Parathyroid adenoma (tissue), 2 donors: ENCODE measurements around the gene CDON.
"Not testable (repeated sequence)": the region's sequence is repeated elsewhere in the genome, so short reads cannot be mapped to it uniquely, and the experiment has no call there.

Experiments
- H2AFZ ChIP-seq: fragments of 300-600 bp; sonication (generic); one replicate; pipeline ENCODE4 v1.7.0; 2017; ENCODE audit warnings: antibody characterized with exemption, mild to moderate bottlenecking
- H3K27ac ChIP-seq: fragments of 300-600 bp; sonication (generic); one replicate; pipeline ENCODE4 v1.7.0; 2017
- H3K27me3 ChIP-seq: fragments of 300-600 bp; sonication (generic); one replicate; pipeline ENCODE4 v1.7.0; 2017; ENCODE audit warnings: low read length; ENCODE audit not compliant: control insufficient read depth, insufficient read depth
- H3K36me3 ChIP-seq: fragments of 300-600 bp; sonication (generic); one replicate; pipeline ENCODE4 v1.7.0; 2017; ENCODE audit warnings: low read length; ENCODE audit not compliant: control insufficient read depth, insufficient read depth
- H3K4me1 ChIP-seq: fragments of 300-600 bp; sonication (generic); one replicate; pipeline ENCODE4 v1.7.0; 2017; ENCODE audit warnings: control low read depth
- H3K4me2 ChIP-seq: fragments of 300-600 bp; sonication (generic); one replicate; pipeline ENCODE4 v1.7.0; 2017; ENCODE audit warnings: low read length
- H3K4me3 ChIP-seq: fragments of 300-600 bp; sonication (generic); one replicate; pipeline ENCODE4 v1.7.0; 2017; ENCODE audit warnings: low read depth, low read length
- H3K79me2 ChIP-seq: fragments of 300-600 bp; sonication (generic); one replicate; pipeline ENCODE4 v1.7.0; 2017; ENCODE audit warnings: control low read depth
- H3K9ac ChIP-seq: fragments of 300-600 bp; sonication (generic); one replicate; pipeline ENCODE4 v1.7.0; 2017; ENCODE audit warnings: mild to moderate bottlenecking
- H3K9me3 ChIP-seq: fragments of 300-600 bp; sonication (generic); one replicate; pipeline ENCODE4 v1.7.0; 2017; ENCODE audit warnings: low read length; ENCODE audit not compliant: control insufficient read depth
- TF ChIP-seq, protein P1 (sequence below): fragments of 300-600 bp; sonication (generic); IDR thresholded peaks from one replicate; pipeline ENCODE4 v1.7.0; 2017; ENCODE audit warnings: antibody characterized with exemption, mild to moderate bottlenecking
- donor health status: primary hyperparathyroidism.

The CDON gene

GRCh38 chr11:125990244-125990643 lies 72.4 kb downstream of the CDON start:
- H3K9me3 ChIP-seq = no peaks in the 10 kb centered on the region
- no peaks in the 10 kb centered on the region for H3K79me2 ChIP-seq
- no peak overlapping the region for H3K4me2 ChIP-seq
- H3K36me3 ChIP-seq = no peaks in the 10 kb centered on the region
- no peak overlapping the region for H3K27ac ChIP-seq
- H2AFZ ChIP-seq = no peak overlapping the region
- H3K4me3 ChIP-seq = no peak overlapping the region
- no peak overlapping the region for H3K9ac ChIP-seq
- TF ChIP-seq, protein P1, sequence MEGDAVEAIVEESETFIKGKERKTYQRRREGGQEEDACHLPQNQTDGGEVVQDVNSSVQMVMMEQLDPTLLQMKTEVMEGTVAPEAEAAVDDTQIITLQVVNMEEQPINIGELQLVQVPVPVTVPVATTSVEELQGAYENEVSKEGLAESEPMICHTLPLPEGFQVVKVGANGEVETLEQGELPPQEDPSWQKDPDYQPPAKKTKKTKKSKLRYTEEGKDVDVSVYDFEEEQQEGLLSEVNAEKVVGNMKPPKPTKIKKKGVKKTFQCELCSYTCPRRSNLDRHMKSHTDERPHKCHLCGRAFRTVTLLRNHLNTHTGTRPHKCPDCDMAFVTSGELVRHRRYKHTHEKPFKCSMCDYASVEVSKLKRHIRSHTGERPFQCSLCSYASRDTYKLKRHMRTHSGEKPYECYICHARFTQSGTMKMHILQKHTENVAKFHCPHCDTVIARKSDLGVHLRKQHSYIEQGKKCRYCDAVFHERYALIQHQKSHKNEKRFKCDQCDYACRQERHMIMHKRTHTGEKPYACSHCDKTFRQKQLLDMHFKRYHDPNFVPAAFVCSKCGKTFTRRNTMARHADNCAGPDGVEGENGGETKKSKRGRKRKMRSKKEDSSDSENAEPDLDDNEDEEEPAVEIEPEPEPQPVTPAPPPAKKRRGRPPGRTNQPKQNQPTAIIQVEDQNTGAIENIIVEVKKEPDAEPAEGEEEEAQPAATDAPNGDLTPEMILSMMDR = no peak
- H3K27me3 ChIP-seq = no peaks in the 10 kb centered on the region
- no peaks in the 10 kb centered on the region for H3K4me1 ChIP-seq

- Histone ChIP-seq H3K79me2 (no peaks in the 10 kb centered on the region), H3K9me3 (no peaks in the 10 kb centered on the region), H3K9ac (no peak overlapping the region), H2AFZ (no peak overlapping the region), H3K36me3 (no peaks in the 10 kb centered on the region), H3K27ac (no peak overlapping the region), H3K27me3 (no peaks in the 10 kb centered on the region), H3K4me1 (no peaks in the 10 kb centered on the region), H3K4me2 (no peak overlapping the region), H3K4me3 (no peak overlapping the region)
- TF ChIP-seq, protein P1 = no peak
These were observed 75.5 kb downstream of the CDON start for GRCh38 chr11:125987066-125987641.

DNA sequence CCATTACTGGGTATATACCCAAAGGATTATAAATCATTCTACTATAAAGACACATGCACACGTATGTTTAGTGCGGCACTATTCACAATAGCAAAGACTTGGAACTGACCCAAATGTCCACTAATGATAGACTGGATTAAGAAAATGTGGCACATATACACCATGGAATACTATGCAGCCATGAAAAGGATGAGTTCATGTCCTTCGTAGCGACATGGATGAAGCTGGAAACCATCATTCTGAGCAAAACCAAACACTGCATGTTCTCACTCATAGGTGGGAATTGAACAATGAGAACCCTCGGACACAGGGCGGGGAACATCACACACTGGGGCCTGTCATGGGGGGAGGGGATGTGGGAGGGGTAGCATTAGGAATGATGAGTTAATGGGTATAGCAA lies 76.7 kb downstream of the CDON start:
- H3K9me3 ChIP-seq, H3K79me2 ChIP-seq, H2AFZ ChIP-seq, H3K4me1 ChIP-seq, H3K9ac ChIP-seq, H3K4me3 ChIP-seq, H3K36me3 ChIP-seq, H3K27me3 ChIP-seq, H3K4me2 ChIP-seq, H3K27ac ChIP-seq: not testable (repeated sequence)

DNA sequence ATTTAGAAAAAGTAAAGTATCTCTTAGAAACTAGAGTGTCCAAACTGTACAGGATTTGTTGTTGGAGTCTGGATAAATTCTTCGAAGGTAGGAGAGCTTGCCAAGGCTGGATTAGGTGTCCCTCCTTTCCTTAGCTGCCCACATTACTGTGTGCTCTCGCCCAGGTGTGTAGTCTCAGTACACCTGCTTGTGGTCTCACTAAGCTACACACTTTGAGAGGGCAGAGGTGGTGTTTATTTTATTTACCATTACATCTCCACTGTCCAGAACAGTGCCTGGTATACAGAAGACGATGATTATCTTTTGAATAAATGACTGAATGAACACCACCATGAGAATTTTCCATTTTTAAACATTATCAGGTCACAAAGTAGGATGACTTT lies 80.3 kb downstream of the CDON start:
- H3K36me3 ChIP-seq = no peaks in the 10 kb centered on the region
- H3K27ac ChIP-seq = no peak overlapping the region
- TF ChIP-seq, protein P1 = no peak
- no peak overlapping the region for H3K4me3 ChIP-seq
- H3K27me3 ChIP-seq = no peaks in the 10 kb centered on the region
- no peak overlapping the region for H3K9ac ChIP-seq
- no peaks in the 10 kb centered on the region for H3K79me2 ChIP-seq
- H2AFZ ChIP-seq = no peak overlapping the region
- no peak overlapping the region for H3K4me2 ChIP-seq
- H3K4me1 ChIP-seq = no peaks in the 10 kb centered on the region
- no peaks in the 10 kb centered on the region for H3K9me3 ChIP-seq

GRCh38 chr11:125980436-125980835 lies 82.2 kb downstream of the CDON start:
- no peak overlapping the region for H3K4me3 ChIP-seq

More at GRCh38 chr11:125980436-125980835, 82.2 kb downstream of the CDON start:
- H3K79me2 ChIP-seq = no peaks in the 10 kb centered on the region
- TF ChIP-seq, protein P1 = no peak
- H3K27me3 ChIP-seq = no peaks in the 10 kb centered on the region
- no peak overlapping the region for H2AFZ ChIP-seq
- no peak overlapping the region for H3K27ac ChIP-seq
- H3K9ac ChIP-seq = no peak overlapping the region
- no peaks in the 10 kb centered on the region for H3K4me1 ChIP-seq
- no peaks in the 10 kb centered on the region for H3K36me3 ChIP-seq
- H3K9me3 ChIP-seq = no peaks in the 10 kb centered on the region
- no peak overlapping the region for H3K4me2 ChIP-seq
